SU-DHL-6 (cell line): Measurements from ENCODE around the gene FGF8.

ENCODE experiments used
- H2AFZ ChIP-seq: fragments of 200-600 bp; sonication (generic); 2 replicates; pipeline ENCODE4 v1.6.1; 2014; ENCODE audit warnings: low read depth, mild to moderate bottlenecking, moderate library complexity, mixed read lengths, antibody characterized with exemption, low read length; ENCODE audit not compliant: severe bottlenecking
- H3F3A ChIP-seq: fragments of 200-600 bp; shearing (Covaris generic); 2 replicates; pipeline ENCODE4 v1.6.0; 2016; ENCODE audit warnings: antibody characterized with exemption, mild to moderate bottlenecking; ENCODE audit not compliant: insufficient read depth
- H3K27ac ChIP-seq: fragments of 200-600 bp; sonication (generic); 2 replicates; pipeline ENCODE4 v1.5.1; 2016; ENCODE audit warnings: low read depth, mild to moderate bottlenecking, low read length, moderate library complexity, mixed read lengths
- H3K27me3 ChIP-seq: fragments of 200-600 bp; sonication (generic), shearing (Covaris generic); 2 replicates; pipeline ENCODE4 v1.6.0; 2014; ENCODE audit warnings: mild to moderate bottlenecking, low read length
- H3K36me3 ChIP-seq: fragments of 200-600 bp; sonication (generic); 2 replicates; pipeline ENCODE4 v1.6.1; 2014; ENCODE audit warnings: mild to moderate bottlenecking, low read length, mixed read lengths
- H3K4me2 ChIP-seq: fragments of 300-600, 200-600 bp; shearing (Covaris generic), sonication (generic); 2 replicates; pipeline ENCODE4 v1.6.0; 2014; ENCODE audit warnings: low read length, low read depth, mild to moderate bottlenecking; ENCODE audit not compliant: poor library complexity, severe bottlenecking
- H3K4me3 ChIP-seq: fragments of 200-600 bp; sonication (generic); 2 replicates; pipeline ENCODE4 v1.5.1; 2014; ENCODE audit warnings: antibody characterized with exemption, low read length, mild to moderate bottlenecking, mixed read lengths; ENCODE audit not compliant: insufficient read depth, poor library complexity, severe bottlenecking
- H3K79me2 ChIP-seq: fragments of 200-600 bp; sonication (generic); 2 replicates; pipeline ENCODE4 v1.6.1; 2014; ENCODE audit warnings: mild to moderate bottlenecking, low read length, moderate library complexity; ENCODE audit not compliant: insufficient read depth
- H3K9ac ChIP-seq: fragments of 200-600 bp; sonication (generic); 2 replicates; pipeline ENCODE4 v1.7.0; 2014; ENCODE audit warnings: mild to moderate bottlenecking, low read length
- H3K9me2 ChIP-seq: fragments of 200-600 bp; sonication (generic); replicated peaks from 2 replicates; pipeline ENCODE4 v1.6.1; 2014; ENCODE audit warnings: low read length; ENCODE audit not compliant: insufficient read depth
- H3K9me3 ChIP-seq: fragments of 200-600 bp; sonication (generic); 2 replicates; pipeline ENCODE4 v1.6.1; 2014; ENCODE audit warnings: low read length, mixed read lengths; ENCODE audit not compliant: insufficient read depth
- H4K20me1 ChIP-seq: fragments of 200-600 bp; sonication (generic); 2 replicates; pipeline ENCODE4 v1.6.1; 2014; ENCODE audit warnings: low read depth, mild to moderate bottlenecking, antibody characterized with exemption, low read length, moderate library complexity, mixed read lengths
- CTCF ChIP-seq: fragments of 200-600 bp; sonication (generic); IDR thresholded peaks from one replicate; pipeline ENCODE4 v1.5.1; 2017; ENCODE audit warnings: antibody characterized with exemption, mild to moderate bottlenecking, low read length, moderate library complexity; ENCODE audit not compliant: insufficient read depth, poor library complexity, severe bottlenecking
- EZH2phosphoT487 ChIP-seq: fragments of 200-600 bp; sonication (generic), shearing (Covaris generic); conservative IDR thresholded peaks from 2 replicates; pipeline ENCODE4 v1.6.1; 2018; ENCODE audit warnings: mild to moderate bottlenecking, antibody characterized with exemption, low read length, moderate library complexity, mixed read lengths

The FGF8 gene

GRCh38 chr10:101769541-101770180 is 6.3 kb downstream of the FGF8 start:
- Histone ChIP-seq H3K9ac (no peak overlapping the region), H3K4me3 (no peak overlapping the region), H3K27ac (no peak overlapping the region), H3K27me3 (no peaks in the 10 kb centered on the region), H3K36me3 (no peaks in the 10 kb centered on the region), H3F3A (no peaks in the 10 kb centered on the region), H3K4me2 (no peak overlapping the region), H4K20me1 (no peaks in the 10 kb centered on the region), H3K9me2 (no peaks in the 10 kb centered on the region), H3K9me3 (no peaks in the 10 kb centered on the region), H2AFZ (no peak overlapping the region), H3K79me2 (no peaks in the 10 kb centered on the region)
- no peak for TF ChIP-seq EZH2phosphoT487
- TF ChIP-seq CTCF, result no peak

- no peak overlapping the region for H3K4me3 ChIP-seq
- H3K79me2 ChIP-seq, result no peaks in the 10 kb centered on the region
- H3K27me3 ChIP-seq, result no peaks in the 10 kb centered on the region
- H3F3A ChIP-seq, result no peaks in the 10 kb centered on the region
- no peaks in the 10 kb centered on the region for H3K9me2 ChIP-seq
- no peak overlapping the region for H3K27ac ChIP-seq
- no peaks in the 10 kb centered on the region for H4K20me1 ChIP-seq
- H3K9me3 ChIP-seq, result no peaks in the 10 kb centered on the region
- no peak for TF ChIP-seq CTCF
- H3K36me3 ChIP-seq, result no peaks in the 10 kb centered on the region
- H3K9ac ChIP-seq, result no peak overlapping the region
- no peak overlapping the region for H3K4me2 ChIP-seq
- no peak overlapping the region for H2AFZ ChIP-seq
These were observed 7.1 kb downstream of the FGF8 start for GRCh38 chr10:101768791-101769170.

- no peak overlapping the region for H3K4me3 ChIP-seq
- no peaks in the 10 kb centered on the region for H3K9me2 ChIP-seq
- no peaks in the 10 kb centered on the region for H3F3A ChIP-seq
- H3K9ac ChIP-seq, result no peak overlapping the region
- no peak overlapping the region for H3K27ac ChIP-seq
- H3K4me2 ChIP-seq, result no peak overlapping the region
- no peaks in the 10 kb centered on the region for H3K9me3 ChIP-seq
- H3K79me2 ChIP-seq, result no peaks in the 10 kb centered on the region
- TF ChIP-seq EZH2phosphoT487, result no peak
- no peak for TF ChIP-seq CTCF
- H4K20me1 ChIP-seq, result no peaks in the 10 kb centered on the region
- no peaks in the 10 kb centered on the region for H3K36me3 ChIP-seq
- H2AFZ ChIP-seq, result no peak overlapping the region
- no peaks in the 10 kb centered on the region for H3K27me3 ChIP-seq
These were observed 7.7 kb downstream of the FGF8 start for GRCh38 chr10:101767966-101768790.
